Left renal cortex interstitium (tissue), 4 donors: Measurements from ENCODE around the gene UNC50. TPM values are rescaled to one million over a fixed set of nuclear protein-coding genes. Genes with fewer than 3 reads are reported as not detected.
"Not testable (repeated sequence)": the region's sequence is repeated elsewhere in the genome, so short reads cannot be mapped to it uniquely, and the experiment has no call there.

Source experiments
- DNase-seq, 4 donors: peaks; one replicate each; pipeline ENCODE4 v3.0.0-alpha.2; 2013; ENCODE audit warnings: low read depth in 4 of 4, low spot score in 2 of 4, missing footprints in 1 of 4
- polyA plus RNA-seq, 4 donors: library from polyadenylated mRNA; unstranded; fragments of 120-200 nt; gene quantifications; one replicate each; pipeline ENCODE4 v1.2.1, GENCODE V29; 2013; ENCODE audit not compliant: insufficient read length in 4 of 4

UNC50 gene
- polyA plus RNA-seq, 4 donors: 66.1 to 80.6 (median 71.8) TPM

DNA sequence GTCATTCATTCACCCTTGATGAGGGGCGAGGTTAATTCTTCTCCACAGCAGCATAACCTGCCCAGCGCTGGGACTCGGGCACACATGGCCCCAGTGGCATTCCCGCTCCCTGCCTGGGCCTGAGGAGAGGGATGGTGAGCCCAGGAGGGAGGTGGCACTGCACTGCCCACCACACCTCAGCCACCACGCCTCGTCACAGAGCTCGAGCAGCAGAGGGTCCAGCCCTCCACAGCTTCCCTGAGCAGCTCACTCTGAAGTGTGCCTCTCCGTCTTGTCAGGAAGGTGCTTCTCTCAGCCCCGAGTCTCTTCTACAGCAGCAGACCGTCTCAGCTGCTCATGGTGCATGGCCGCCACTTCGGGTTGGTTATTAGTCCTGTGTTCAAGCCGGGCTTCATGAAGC, 35.0 kb upstream of the UNC50 start:
- no peak for DNase-seq

DNA sequence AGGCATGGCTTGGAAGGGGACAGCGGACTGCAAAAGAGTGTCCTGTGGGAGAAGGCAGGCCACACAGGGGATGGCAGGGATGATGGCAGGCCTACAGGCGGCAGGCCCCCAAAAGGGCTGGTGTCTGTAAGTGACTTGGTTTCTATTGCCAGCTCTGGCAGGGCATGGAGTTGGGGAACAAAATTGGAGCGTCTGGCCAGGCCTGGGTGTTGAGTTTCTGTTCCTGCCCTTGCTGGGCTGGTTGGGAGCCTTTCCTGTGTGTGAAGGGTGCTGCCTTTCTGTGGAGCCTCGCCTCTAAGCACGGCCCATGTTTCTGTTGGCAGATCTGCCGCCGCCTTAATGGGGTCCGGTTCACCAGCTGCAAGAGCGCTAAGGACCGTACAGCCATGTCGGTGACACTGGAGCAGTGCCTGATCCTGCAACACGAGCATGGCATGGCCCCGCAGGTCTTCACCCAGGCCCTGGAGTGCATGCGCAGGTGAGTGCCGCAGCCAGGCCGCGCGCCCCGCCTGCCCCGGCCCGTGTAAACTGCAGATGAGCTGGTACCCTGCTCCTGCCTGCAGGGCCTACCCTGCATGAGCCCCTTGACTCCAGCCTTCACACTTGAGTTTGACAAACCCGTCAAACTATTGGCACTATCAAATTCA, 31.6 kb upstream of the UNC50 start:
- no peak for DNase-seq

DNA sequence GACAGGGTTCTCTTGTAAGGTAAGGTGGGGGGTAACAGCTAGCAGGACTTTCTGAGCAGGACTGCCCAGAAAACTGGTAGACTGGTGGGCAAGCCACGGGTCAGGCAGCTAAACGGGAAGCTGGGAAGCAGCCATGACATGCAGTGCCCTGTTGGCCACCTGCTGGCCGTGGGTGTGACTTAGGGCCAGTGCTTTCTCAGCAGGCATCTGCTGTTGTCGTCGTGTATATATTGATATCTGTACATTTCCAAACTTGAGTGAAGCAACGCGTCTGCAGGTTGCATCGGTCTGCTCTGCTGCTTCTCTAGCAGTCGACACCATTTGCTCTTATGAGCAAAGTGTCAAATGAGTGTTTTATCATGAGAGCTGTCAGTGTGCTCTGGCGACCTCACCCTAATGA, 31.1 kb upstream of the UNC50 start:
- DNase-seq: no peak

DNA sequence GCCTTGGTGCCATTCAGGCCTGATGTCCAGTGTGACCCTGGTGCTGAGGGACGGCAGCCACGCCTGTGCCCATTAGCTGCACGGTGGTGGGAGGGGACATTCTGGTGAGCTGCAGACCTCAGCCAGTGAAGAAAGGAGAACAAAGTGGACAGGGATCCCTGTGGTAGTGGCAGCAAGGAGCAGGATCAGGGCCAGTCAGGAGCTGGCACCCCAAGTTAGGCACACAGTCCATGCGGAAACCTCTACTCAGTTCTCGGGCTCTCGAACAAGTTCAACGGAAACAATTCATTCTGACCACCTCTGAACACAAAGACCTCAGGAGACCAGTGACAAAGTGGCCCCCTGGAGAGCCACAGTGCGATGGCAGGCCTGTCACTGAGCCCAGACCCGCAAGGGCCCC, 30.2 kb upstream of the UNC50 start:
- DNase-seq: no peak

DNA sequence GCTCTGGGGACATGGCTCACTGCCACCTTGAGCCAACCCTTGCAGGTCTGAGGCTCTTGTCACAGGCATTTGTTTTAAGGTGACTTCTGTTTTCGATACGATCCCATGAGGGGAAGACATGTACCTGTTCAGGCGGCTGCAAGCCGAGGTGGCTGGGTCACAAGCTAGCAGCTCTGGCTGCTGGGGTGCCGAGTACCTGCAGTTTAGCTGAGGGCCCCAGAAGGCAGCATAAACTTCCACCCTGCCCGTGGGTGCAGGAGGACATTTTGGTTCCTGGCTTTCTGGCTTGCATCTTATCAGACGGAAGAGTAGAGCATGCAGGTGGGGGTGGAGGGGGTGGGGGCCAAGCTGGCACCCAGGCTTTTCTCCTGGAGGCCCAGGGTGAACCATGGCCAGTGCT, 28.5 kb upstream of the UNC50 start:
- no peak for DNase-seq

DNA sequence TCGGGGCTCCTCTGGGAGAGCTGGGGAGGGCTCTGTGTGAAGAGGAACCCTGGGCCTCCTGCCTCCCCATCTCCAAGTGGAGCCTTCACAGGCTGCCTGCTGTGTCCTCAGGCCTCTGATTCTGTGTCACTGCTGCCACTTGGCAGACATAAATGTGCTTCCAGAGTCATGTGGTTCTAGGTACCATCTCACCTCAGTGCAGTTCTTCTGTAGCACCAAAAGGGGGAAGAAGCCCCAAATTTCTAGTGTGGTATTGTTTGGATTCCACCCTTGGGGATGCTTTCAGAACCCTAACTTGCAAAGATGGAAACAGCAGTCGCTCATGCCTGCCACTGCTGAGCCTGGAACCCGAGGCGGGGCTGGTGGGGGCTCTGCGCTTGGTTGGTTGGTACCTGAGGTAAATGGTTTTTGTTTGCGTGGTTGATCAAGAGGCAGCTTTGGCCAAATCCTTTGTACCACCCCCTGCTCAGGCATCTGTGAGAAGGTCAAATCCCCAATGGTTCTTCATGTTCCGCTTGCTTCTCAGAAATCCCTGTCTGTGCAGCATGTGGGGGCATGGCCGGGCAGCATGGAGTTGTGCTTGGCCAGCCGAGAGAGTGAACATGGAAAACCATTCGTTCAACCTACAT, 27.6 kb upstream of the UNC50 start:
- DNase-seq: no peak

DNA sequence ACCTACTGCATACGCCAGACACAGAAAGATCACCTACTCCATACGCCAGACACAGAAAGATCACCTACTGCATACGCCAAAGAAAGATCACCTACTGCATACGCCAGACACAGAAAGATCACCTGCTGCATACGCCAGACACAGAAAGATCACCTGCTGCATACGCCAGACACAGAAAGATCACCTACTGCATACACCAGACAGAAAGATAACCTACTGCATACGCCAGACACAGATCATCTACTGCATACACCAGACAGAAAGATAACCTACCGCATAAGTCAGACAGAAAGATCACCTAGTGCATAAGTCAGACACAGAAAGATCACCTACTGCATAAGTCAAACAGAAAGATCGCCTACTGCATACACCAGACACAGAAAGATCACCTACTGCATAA, 25.9 kb upstream of the UNC50 start:
- DNase-seq: no peak

DNA sequence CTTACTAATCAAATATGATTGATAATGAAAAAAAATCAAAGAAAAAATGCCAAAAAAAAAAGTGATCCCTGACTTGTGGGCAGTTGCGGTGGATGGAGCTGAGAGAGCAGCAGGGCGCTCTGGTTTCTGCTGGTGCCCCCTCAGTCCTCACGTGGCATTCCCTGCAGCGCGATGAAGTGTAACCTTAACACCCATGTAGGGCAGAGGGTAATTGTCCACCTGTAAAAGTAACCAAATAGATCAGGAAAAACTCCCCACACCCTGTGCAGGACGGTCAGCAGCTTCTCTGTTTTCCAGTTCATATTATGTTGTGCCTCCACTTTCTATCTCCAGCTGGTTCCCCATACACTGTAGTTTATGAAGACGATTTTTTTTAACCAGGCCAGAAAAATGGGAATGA, 25.1 kb upstream of the UNC50 start:
- no peak for DNase-seq

DNA sequence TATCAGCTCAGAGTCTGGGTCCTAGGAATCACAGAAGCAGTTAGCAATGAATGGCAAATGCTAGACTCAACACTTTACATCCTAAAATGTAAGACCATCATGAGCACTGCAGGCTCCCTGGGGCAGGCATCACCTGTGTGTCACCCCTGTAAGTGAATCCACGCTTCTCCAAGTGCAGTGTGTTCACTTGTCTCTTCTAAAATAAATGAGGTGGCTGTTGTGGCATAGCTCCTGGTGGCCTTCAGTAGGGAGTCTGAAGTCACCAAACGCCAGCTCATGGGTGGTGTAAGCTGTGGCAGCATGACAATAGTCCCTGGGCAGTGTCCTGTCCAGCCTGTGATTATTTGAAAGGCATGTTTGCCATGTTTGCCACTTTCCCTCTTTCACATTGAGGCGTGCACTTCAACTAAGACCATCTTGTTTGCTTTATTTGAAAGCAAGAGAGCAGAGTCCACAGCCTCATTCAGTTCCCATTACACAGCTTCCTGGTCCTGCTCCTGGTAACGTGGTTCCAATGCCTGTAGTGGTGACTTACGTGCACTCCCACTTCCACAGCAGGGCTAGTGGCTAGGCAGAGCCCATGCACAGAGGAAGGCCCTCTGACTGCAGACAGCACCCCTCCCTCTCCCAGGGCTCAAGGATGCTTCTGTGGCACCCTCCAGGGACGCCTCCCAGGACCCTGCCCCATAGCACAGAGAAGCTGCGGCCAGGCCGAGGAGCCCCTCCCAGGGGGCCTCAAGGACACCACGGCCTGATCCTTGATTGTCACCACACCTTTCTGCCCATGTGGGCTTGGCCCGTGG, 24.4 kb upstream of the UNC50 start:
- DNase-seq: no peak

DNA sequence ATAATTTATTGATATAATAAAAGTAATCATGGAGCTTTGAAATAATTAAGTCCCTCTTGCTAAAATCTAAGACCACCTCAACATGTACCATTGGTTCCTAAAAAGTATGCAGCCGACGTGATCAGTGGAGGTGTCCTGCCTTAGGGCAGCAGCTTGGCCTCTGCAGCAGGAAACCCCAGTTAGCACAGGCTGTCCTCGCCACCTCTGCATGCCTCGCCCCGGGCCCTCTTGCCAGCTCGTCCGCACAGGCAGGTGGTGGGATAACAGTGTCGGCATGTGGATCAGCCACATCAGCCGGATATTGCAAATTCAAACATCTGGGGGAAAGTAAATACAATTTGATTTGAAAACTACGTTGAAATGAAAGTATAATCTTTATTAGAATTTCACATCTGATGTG, 23.0 kb upstream of the UNC50 start:
- no peak for DNase-seq

DNA sequence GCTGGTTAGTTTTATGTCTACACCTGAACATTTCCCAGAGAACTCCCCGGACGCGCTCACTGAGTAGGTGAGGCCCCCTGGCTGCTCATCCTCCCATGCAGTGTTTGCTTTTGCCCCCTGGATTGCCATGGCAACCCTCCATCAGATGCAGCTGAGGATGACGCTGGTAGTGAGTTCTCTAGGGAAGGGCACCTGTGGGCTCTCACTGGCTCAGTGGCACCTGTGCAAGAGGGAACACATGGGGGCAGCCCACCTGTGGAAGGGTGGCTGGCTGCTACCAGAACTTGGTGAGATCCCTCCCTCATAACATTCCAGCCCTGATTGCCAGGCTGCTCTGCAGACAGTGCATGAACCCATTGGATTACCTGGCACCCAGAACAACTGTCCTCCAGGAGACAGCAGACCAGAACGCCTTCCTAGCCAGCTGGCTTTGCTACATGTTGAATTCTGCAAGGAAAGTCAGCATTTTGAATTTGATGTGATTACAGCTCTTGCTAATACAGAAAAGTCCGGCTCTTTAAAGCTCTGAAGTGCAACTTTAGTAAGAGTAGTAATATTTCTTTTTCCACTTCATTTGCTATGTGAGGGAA, 21.7 kb upstream of the UNC50 start:
- no peak for DNase-seq

DNA sequence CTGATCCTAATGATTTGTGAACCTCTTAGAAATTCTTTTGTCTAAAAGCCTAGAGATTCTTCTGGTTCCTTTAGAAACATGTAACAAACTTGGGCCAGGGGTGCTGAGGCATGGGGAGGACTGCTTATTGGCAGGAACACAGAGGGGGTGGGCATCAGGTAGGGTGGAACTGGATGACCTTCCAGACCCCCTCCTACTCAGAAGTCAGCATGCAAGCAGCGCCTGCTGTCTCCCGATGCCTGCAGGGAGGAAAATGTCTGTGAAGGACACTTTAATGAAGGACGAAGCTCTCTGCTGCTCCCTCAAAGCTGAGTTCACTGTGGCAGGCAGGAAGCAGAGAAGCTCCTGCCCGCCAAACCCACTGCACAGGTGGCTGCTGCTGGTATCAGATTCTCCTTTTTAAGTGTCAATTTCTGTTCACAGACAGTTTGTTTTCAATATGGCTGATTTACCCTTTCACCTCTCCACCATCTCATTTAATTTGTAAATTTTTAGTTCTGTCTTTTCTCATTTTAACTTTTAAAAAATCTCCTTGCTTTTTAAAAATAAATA, 19.4 kb upstream of the UNC50 start:
- DNase-seq: no peak

DNA sequence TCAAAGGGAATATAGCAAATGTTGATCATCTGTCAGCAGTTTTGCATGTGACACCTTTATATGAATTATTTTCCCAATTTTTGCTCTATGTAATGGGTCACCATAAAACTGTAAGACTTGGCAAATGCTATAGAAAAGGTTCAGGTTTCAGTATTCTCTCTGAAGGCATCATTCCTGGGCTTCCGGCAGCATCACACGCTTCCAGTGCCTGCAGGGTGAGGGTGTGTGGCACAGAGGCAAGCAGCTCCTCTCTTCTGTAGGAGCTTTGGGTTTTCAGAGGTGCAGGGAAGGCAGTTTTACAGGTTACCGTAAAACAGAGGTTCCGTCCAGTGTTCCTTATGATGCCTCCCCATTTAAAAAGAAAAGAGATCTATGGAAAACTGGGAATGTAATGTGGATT, 18.9 kb upstream of the UNC50 start:
- no peak for DNase-seq

DNA sequence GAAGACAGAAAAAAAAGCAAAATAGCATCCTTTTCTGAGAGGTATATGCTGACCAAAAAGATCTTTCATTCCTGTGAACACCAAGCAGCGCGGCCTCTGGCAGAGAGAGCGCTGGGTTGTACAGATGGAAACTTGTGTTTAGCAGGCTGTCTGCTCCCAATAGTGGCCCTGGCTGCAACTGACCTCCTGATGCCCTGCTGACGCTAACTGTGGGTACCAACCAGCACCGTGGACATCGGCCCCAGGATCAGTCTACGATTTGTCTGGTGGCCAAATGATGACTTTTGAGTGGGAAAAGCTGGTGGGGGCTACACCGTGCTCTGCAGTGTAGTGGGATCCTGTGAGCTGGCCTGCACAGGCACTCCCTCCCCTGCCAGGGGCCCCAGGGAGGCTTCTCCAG, 15.8 kb upstream of the UNC50 start:
- DNase-seq: no peak

DNA sequence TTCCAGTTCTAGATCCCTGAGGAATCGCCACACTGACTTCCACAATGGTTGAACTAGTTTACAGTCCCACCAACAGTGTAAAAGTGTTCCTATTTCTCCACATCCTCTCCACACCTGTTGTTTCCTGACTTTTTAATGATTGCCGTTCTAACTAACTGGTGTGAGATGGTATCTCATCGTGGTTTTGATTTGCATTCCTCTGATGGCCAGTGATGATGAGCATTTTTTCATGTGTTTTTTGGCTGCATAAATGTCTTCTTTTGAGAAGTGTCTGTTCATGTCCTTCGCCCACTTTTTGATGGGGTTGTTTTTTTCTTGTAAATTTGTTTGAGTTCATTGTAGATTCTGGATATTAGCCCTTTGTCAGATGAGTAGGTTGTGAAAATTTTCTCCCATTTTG, 13.7 kb upstream of the UNC50 start:
- DNase-seq: not testable (repeated sequence)

DNA sequence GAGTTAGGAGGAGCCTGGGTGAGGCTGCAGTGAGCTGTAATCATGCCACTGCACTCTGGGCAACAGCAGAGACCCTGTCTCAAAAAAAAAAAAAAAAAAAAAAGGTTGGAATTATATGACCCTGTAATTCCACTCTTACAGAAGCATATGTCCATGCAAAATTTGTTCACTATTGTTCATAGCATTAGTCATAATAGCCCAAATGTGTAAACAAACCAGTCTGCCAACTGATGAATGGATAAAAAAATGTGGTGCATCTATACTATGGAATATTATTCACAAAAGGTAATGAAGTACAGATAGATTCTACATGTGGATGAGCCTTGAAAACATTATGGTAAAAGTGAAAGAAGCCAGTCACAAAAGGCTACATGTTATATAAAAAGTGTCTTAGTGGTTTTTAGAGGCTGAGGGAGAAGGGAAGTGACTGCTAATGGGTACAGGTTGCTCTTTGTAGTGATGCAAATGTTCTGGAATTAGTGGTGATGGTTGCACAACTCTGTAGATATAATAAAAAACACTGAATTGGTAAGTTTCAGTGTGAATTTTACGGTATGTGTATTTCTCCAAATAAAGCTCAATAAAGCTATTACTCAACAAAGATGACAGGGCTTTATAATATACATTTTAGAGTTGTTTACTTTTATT, 9.5 kb upstream of the UNC50 start:
- DNase-seq: no peak

DNA sequence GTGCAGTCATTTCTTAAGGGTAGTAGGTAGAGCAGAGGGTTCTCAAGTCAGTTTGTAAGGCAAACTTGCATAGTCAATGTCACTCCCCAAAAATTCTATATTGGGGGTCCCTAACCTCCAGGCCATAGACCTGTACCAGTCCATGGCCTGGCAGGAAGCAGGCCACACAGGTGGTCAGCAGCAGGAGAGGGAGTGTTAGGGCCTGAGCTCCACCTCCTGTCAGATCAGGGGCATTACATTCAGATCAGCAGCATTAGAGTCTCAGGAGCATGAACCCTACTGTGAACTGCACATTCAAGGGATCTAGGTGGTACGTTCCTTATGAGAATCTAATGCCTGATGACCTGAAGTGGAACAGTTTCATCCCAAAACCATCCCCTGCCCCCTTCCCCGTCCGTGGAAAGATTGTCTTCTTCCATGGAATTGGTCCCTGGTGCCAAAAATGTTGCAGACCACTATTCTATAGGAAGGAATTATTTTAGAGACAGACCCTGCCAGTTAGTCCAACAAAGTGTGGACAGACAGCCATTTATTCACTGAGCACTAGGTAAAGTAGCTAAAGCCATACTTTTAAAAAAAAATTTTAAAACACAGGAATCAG, 6.8 kb upstream of the UNC50 start:
- no peak for DNase-seq

DNA sequence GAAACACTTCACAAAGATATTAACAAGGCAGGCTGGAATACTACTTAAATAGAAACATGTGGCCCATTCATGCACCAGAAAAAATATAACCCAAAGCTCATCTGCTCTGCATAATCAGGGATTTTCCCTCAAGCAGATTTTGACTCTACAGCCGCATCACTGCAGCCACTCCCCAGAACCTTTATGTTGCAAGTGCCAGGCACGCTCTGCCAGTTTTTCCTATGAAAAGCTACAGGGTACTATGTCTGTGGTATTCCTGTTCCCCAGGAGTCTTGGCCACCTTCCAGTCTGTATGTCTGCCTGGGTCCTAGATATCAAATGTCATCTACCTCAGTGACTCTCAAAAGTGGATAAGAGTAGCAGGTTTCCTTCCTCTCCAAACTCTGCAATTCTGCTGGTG, 3.8 kb upstream of the UNC50 start:
- DNase-seq: no peak

DNA sequence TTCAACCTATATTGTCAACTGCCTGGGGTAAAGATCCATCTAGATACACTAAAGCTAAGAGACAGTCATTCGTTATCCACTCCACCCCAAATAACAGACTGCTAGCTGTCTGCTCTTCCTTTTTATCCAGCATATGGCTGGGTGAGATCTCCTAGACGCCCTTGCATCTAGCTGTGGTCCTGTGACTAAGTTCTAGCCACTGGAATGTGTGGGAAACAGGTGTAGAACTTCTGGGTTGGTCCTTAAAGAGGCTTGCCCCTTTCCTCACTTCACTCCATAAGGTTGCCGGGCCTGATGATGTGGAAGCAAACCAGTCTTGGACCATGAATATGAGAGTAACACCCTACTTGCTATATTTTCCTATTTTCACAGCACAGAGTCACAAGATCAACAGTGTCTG, 3.3 kb upstream of the UNC50 start:
- DNase-seq: no peak

DNA sequence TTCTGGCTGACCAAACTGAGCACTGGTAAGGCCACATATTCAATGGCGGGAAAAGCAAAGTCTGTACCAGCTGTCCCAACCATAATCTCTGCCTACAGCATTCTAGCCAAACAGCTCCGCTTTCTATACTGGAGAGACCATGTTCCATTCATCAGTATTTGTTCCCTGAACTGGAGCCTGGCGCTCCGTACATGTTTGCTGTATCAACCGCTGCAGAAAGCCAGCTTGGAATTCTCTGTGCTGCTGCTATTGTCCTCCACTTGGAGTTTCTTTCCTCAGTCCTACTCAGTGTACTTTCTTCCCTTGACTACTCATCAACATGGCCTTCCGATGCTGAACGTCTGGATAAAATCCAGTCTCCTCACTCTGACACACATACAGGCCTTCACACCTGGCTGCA, 2.0 kb upstream of the UNC50 start:
- no peak for DNase-seq
